ENCODE measurements around the gene INVS.
"Not testable (repeated sequence)": the region's sequence is repeated elsewhere in the genome, so short reads cannot be mapped to it uniquely, and the experiment has no call there.

Gene INVS

GRCh38 chr9:100056561-100056960 is 42.5 kb upstream of the INVS start:
- H3K4me1 ChIP-seq (ENCODE audit: insufficient read depth, low read length, severe bottlenecking) = peaks cover 54% of the 10 kb centered on the region
- no peak overlapping the region for H3K4me3 ChIP-seq (ENCODE audit: low read depth, low read length, poor library complexity, severe bottlenecking)
- peaks cover 10% of the 10 kb centered on the region; the same call in 1 of the 2 replicates for H3F3A ChIP-seq (ENCODE audit: insufficient read depth, low read length)
- H3K36me3 ChIP-seq (ENCODE audit: insufficient read depth, low read length) = peaks cover 51% of the 10 kb centered on the region
- no peaks in the 10 kb centered on the region for H4K20me1 ChIP-seq (ENCODE audit: insufficient read depth, low read length)
- H2AFZ ChIP-seq (ENCODE audit: low read length) = no peak overlapping the region
- no peaks in the 10 kb centered on the region for H3K9me3 ChIP-seq (ENCODE audit: low read length)
- no peak overlapping the region for H3K27ac ChIP-seq (ENCODE audit: low read depth, low read length, poor library complexity, severe bottlenecking)
- H3K9me2 ChIP-seq (ENCODE audit: low read depth, low read length) = no peaks in the 10 kb centered on the region
- H3K27me3 ChIP-seq (ENCODE audit: insufficient read depth, low read length) = no peaks in the 10 kb centered on the region
- peaks cover 13% of the 10 kb centered on the region; the same call in 1 of the 2 replicates for H3K79me2 ChIP-seq (ENCODE audit: insufficient read depth, low read length)
- H3K4me2 ChIP-seq (ENCODE audit: low read length) = no peak overlapping the region
- no peak overlapping the region for H3K9ac ChIP-seq (ENCODE audit: low read length)
- TF ChIP-seq CTCF (IDR thresholded peaks at IDR 0.05; ENCODE audit: low read length) (no peak), EZH2 (IDR thresholded peaks at IDR 0.05; ENCODE audit: borderline replicate concordance, low read length) (no peak)

DNA sequence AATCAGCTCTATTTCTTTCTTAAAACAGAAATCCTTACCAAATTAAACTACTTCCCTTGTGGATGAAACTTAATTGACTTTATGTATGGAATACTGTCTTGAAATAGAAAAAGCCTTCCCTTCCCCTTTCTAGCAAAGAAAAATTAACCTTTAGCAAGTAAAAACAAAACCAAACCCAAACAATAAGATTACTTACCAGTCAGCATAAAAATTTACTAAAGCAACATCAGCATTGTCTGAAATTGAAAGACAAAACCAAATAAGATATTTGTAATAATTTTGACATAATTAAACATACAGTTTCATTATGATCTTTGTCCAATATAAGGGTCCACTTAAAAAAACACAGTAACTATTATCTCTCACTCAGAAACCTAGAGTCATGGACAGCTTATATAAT is 41.4 kb upstream of the INVS start:
- H3K9me2 ChIP-seq (ENCODE audit: low read depth, low read length) = no peaks in the 10 kb centered on the region
- H3K4me3 ChIP-seq (ENCODE audit: low read depth, low read length, poor library complexity, severe bottlenecking) = no peak overlapping the region
- peaks cover 45% of the 10 kb centered on the region for H3K4me1 ChIP-seq (ENCODE audit: insufficient read depth, low read length, severe bottlenecking)
- peaks cover 10% of the 10 kb centered on the region; the same call in 1 of the 2 replicates for H3F3A ChIP-seq (ENCODE audit: insufficient read depth, low read length)
- no peaks in the 10 kb centered on the region for H3K9me3 ChIP-seq (ENCODE audit: low read length)
- H3K27me3 ChIP-seq (ENCODE audit: insufficient read depth, low read length) = no peaks in the 10 kb centered on the region
- no peaks in the 10 kb centered on the region for H4K20me1 ChIP-seq (ENCODE audit: insufficient read depth, low read length)
- peaks cover 42% of the 10 kb centered on the region for H3K36me3 ChIP-seq (ENCODE audit: insufficient read depth, low read length)
- no peak overlapping the region for H3K4me2 ChIP-seq (ENCODE audit: low read length)
- peaks cover 17% of the 10 kb centered on the region; the same call in 1 of the 2 replicates for H3K79me2 ChIP-seq (ENCODE audit: insufficient read depth, low read length)
- no peak for TF ChIP-seq CTCF (IDR thresholded peaks at IDR 0.05; ENCODE audit: low read length)
- no peak for TF ChIP-seq EZH2 (IDR thresholded peaks at IDR 0.05; ENCODE audit: borderline replicate concordance, low read length)
- H3K27ac ChIP-seq (ENCODE audit: low read depth, low read length, poor library complexity, severe bottlenecking) = peak overlapping the region; percentile 83
- H3K9ac ChIP-seq (ENCODE audit: low read length) = no peak overlapping the region
- no peak overlapping the region for H2AFZ ChIP-seq (ENCODE audit: low read length)

DNA sequence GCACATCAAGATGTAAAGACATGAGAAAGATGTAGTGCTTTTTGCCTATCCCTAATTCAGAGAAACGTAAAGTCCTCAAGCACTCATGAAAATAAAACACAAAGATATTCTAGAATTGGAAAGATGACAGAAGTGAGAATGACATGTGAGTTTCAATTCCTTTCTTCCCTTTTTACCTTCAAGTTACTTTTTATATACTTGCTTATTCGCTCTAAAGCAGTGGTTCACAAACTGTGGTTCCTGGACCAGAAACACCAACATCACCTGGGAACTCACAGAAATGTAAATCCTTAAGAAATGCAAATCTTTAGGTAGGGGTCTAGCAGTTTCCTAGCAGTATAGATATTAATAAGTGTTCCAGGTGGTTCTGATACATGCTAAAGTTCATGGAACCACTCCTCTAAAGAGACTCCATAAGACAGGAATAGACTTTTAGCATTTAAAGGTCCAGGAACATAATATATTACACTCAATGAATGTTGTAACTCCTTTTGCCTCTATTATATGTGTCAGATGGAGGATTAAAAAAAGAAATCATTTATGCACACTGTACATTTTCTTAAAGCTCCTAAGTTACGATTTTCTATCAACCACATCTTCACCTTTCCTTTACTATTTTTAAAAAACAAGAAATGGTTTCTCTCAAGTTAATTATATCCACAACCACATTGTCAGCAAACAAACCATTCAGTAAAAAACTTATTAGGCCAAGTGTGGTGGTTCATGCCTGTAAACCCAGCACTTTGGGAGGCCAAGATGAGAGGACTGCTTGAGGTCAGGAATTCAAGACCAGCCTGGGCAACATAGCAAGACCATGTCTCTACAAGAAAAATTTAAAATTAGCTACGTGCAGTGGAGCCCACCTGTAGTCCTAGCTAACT is 40.1 kb upstream of the INVS start:
- Histone ChIP-seq H3K27me3 (ENCODE audit: insufficient read depth, low read length) (no peaks in the 10 kb centered on the region), H3K79me2 (ENCODE audit: insufficient read depth, low read length) (peaks cover 23% of the 10 kb centered on the region), H3K9me3 (ENCODE audit: low read length) (no peaks in the 10 kb centered on the region), H3K4me1 (ENCODE audit: insufficient read depth, low read length, severe bottlenecking) (peaks cover 38% of the 10 kb centered on the region), H3F3A (ENCODE audit: insufficient read depth, low read length) (peaks cover 10% of the 10 kb centered on the region; the same call in 1 of the 2 replicates), H3K4me2 (ENCODE audit: low read length) (peak overlapping the region; percentile 30), H3K36me3 (ENCODE audit: insufficient read depth, low read length) (peaks cover 42% of the 10 kb centered on the region), H3K9ac (ENCODE audit: low read length) (no peak overlapping the region), H4K20me1 (ENCODE audit: insufficient read depth, low read length) (no peaks in the 10 kb centered on the region), H3K9me2 (ENCODE audit: low read depth, low read length) (no peaks in the 10 kb centered on the region), H2AFZ (ENCODE audit: low read length) (no peak overlapping the region), H3K4me3 (ENCODE audit: low read depth, low read length, poor library complexity, severe bottlenecking) (no peak overlapping the region), H3K27ac (ENCODE audit: low read depth, low read length, poor library complexity, severe bottlenecking) (peak overlapping the region; percentile 83)
- TF ChIP-seq EZH2 (IDR thresholded peaks at IDR 0.05; ENCODE audit: borderline replicate concordance, low read length) (no peak), CTCF (IDR thresholded peaks at IDR 0.05; ENCODE audit: low read length) (no peak)

DNA sequence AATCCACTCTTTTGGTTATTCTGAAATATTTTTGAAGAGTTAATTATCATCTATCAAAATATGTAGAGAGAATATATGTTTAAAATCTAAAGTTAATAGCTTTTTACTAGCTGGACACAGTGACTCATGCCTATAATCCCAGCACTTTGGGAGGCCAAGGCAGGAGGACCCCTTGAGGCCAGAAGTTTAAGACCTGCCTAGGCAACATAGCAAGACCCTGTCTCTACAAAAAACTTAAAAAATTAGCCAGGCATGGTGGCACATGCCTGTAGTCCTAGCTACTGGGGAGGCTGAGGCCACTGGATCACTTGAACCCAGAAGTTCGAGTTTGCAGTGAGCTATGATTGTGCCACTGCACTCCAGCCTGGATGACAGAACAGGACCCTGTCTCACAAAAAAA is 36.4 kb upstream of the INVS start:
- peaks cover 41% of the 10 kb centered on the region for H3K4me1 ChIP-seq (ENCODE audit: insufficient read depth, low read length, severe bottlenecking)
- not testable (repeated sequence) for H2AFZ ChIP-seq (ENCODE audit: low read length); H3K9me3 ChIP-seq (ENCODE audit: low read length); H3K9me2 ChIP-seq (ENCODE audit: low read depth, low read length); H3K4me2 ChIP-seq (ENCODE audit: low read length); H3K9ac ChIP-seq (ENCODE audit: low read length); H3K27me3 ChIP-seq (ENCODE audit: insufficient read depth, low read length); H4K20me1 ChIP-seq (ENCODE audit: insufficient read depth, low read length); H3K27ac ChIP-seq (ENCODE audit: low read depth, low read length, poor library complexity, severe bottlenecking); H3K4me3 ChIP-seq (ENCODE audit: low read depth, low read length, poor library complexity, severe bottlenecking)
- H3F3A ChIP-seq (ENCODE audit: insufficient read depth, low read length) = peaks cover 10% of the 10 kb centered on the region; the same call in 1 of the 2 replicates
- H3K36me3 ChIP-seq (ENCODE audit: insufficient read depth, low read length) = peaks cover 17% of the 10 kb centered on the region
- H3K79me2 ChIP-seq (ENCODE audit: insufficient read depth, low read length) = peaks cover 40% of the 10 kb centered on the region

All from OCI-LY1 (cell line).